GM12892 (cell line): ENCODE measurements around the gene VWF.
"Not testable (repeated sequence)": the region's sequence is repeated elsewhere in the genome, so short reads cannot be mapped to it uniquely, and the experiment has no call there.

Experiments used
- DNase-seq: peaks from one replicate; pipeline ENCODE4 v3.0.0; 2011; ENCODE audit not compliant: insufficient read length
- FAIRE-seq: peaks from 2 replicates; lab custom pipeline; 2011; peaks lifted over from hg19 to GRCh38; lab: Jason Lieb, UNC
- POLR2A ChIP-seq: IDR thresholded peaks from 2 replicates; pipeline ENCODE4 v1.6.1; 2011; ENCODE audit warnings: low read depth, low read length, control low read depth
- POLR2AphosphoS5 ChIP-seq: IDR thresholded peaks from 2 replicates; pipeline ENCODE4 v1.6.1; 2011; ENCODE audit warnings: low read depth, low read length, control low read depth
- TAF1 ChIP-seq: IDR thresholded peaks from 2 replicates; pipeline ENCODE4 v1.6.1; 2011; ENCODE audit warnings: low read depth, mild to moderate bottlenecking, control low read depth, low read length, borderline replicate concordance

The VWF gene

DNA sequence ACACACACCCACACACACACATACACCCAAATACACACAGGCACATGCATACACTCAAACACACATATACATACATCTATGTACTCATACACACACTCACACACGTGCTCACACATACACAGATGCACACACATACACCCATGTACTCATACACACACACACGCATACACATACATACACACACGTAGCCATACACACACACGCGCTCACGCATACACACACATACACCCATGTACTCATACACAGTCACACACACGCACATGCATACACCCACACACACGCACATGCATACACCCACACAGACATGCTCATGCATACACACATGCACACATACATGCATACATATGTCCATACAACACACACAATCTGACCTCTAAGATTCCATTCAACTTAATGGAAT lies 91.7 kb downstream of the VWF start:
- TF ChIP-seq POLR2AphosphoS5, result no peak
- no peak for TF ChIP-seq POLR2A
- TF ChIP-seq TAF1, result no peak
- FAIRE-seq, result no peak
- DNase-seq, result no peak

DNA sequence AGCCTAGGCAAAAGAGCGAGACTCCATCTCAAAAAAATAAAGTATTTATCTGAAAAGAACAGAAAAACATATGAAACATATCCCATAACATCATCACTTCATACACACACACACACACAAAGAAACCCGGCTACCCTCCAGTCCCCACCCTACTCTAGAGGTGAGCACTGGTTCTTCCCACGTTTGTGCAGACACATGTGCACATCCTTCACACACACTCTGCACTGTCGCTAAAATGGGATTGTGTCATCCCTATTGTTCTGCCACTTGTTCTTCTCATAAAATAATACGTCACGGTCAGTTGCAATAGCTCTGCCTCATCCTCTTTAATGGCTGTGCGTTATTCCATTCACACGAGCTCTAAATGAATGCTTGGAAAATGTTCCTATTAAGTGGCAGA lies 93.5 kb downstream of the VWF start:
- DNase-seq, result no peak
- no peak for TF ChIP-seq POLR2A
- no peak for FAIRE-seq

DNA sequence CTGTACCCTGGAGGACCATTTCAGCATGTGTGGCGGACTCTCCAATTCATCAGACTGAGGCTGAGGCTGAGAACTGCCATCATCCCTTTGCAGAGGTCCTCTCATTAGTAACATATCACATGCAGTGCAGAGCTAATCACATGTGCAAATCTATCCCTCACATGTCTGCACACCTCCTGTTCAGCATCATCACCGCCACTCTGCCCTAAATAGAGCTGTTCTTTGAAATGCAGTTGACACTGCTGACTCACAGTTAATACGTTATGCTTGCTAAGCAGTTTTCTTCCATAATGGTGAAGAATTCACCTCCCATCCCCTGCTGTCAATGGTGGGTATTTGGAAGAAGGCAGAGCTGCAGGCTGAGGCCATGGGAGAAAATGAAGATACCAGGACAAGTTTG lies 94.4 kb downstream of the VWF start:
- TF ChIP-seq POLR2A, result no peak
- no peak for TF ChIP-seq TAF1
- no peak for TF ChIP-seq POLR2AphosphoS5
- FAIRE-seq (no peak), DNase-seq (no peak)

DNA sequence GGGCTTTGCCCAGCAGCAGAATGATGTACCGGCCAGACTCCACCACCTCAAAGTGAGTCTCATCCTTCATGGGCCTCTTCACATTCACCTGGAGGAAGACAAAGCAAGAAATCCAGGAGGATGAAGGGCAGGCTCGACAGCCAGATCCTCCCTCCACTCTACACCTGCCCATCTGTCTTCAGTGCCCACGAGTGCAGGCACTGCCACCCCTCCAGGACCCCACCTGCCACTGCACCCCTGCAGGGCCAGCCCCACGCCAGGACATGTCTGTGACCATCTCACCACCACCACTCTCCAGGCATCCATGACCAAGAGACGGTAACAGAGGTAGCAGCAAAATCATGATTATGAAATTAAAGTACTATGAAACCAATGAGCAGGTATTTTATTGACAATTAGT lies 95.1 kb downstream of the VWF start:
- FAIRE-seq, result no peak
- DNase-seq, result no peak
- no peak for TF ChIP-seq POLR2AphosphoS5
- TF ChIP-seq POLR2A, result no peak
- TF ChIP-seq TAF1, result no peak

DNA sequence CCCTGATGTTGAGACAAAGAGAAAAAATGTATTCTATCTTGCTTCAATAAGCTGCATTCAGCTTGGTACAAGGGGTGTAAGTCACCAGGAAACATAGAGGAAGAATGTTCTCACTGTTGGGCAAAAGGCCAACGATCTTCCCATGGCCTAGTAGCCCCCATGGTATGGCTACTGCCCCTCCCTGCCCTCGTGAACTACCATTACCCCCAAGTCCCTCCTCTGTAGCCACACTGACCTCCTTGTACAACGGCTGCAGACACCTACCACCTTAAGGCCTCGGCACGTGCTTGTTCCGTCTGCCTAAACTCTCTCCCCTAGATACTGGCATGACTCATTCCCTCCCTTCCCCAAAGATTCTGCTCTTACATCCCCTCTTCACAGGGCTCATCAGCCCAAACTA lies 97.5 kb downstream of the VWF start:
- TF ChIP-seq POLR2AphosphoS5, result no peak
- TF ChIP-seq TAF1, result no peak
- no peak for TF ChIP-seq POLR2A
- no peak for DNase-seq
- no peak for FAIRE-seq

DNA sequence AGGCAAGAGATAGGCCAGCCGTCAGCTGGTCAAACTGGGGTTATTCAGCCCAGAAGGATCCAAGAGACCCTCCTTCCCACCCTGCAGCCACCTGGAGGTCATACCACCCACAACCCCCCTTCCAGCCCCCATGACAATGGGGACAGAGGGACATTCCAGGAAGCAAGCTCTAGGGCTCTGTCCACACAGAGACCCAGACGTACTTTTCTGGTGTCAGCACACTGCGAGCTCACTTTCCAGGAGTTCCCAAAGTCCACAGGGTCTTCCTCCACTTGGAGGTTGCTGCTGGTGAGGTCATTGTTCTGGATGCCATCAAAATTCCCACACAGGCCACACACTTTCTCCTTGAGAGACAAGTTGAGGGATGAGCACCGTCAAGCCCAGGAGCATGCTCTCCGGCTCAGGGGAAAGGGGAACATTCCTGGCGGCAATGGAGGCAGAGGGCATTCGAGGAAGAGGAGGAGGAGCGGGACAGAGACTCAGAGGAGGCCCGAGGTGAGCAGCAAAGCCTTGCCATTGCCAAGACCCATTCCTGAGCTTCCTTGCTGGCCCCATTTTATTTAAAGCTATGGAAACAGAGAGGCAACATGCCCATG lies 98.7 kb downstream of the VWF start:
- not testable (repeated sequence) for FAIRE-seq, DNase-seq

DNA sequence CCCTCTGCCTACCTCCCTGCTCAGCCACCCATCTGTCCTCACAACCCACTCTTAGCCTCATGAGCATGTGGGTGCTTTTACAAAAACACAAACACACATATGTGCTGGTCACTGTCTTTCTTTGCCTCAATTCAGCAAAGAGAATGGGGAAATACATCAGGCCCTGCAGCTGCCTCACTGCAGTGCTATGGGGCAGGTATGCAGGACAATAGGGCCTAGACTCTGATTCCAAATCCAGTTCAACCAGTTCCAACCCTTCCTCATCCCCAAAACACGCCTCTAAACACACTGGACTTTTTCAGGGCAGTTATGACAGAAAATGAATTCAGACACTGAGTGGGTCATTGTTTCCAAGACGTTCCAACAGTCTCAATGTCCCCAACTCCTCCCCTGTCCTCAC lies 100.4 kb downstream of the VWF start:
- FAIRE-seq, DNase-seq: not testable (repeated sequence)

DNA sequence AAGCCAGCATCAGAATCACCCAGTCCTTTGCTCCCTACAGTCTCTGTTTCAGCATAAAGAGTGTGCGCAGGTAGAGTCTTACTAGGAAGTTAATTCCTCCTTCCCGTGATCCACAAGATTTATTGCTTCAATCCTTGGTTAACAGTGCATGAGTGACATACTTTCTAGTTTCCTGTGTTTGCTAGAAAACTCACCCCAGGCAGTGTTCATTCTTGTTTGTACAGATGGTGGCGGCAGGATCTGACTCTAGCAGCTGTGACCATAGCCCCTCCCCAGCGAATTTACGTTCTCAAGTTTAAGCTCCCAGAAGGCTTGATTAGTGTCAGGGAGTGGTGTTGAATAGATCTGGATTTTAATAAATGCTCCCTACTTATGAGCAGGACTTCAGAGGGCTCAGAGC lies 103.5 kb downstream of the VWF start:
- TF ChIP-seq POLR2AphosphoS5 (no peak), TAF1 (no peak), POLR2A (no peak)
- no peak for DNase-seq
- FAIRE-seq, result no peak

DNA sequence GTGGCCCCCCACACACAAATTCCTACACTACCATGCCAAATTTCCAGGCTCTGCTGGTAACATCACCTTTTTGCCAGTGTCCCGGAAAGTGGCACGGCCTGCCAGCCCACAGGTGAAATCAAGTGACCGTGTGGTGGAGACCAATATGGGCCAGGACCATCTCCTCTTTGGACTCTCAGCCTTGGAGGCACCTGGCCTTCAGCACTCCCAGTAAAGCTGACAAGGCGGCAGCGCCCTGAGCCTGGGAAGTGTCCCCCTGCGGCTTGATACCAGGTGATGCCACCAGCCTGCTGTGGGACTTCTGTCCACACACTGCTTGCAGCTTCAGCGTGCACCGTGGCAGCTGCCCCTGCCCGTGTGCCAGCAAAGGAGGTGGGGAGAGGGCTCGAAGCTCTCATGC lies 104.0 kb downstream of the VWF start:
- DNase-seq, FAIRE-seq: not testable (repeated sequence)

DNA sequence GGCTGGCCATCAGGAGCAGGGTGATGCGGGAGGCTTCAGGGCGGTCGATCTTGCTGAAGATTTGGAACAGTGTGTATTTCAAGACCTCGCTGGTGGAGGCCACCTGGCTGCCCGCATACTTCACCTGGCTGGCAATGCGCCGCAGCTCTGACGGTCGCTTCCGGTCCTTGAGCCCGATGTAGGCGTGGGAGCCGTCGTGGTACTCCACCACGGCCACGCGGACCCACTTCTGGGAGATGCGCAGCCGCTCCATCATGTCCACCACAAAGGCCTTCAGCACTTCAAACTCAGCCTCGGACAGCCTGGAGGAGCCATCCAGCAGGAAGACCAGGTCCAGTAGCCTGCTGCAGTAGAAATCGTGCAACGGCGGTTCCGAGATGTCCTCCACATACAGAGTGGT lies 105.2 kb downstream of the VWF start:
- DNase-seq, FAIRE-seq: not testable (repeated sequence)

DNA sequence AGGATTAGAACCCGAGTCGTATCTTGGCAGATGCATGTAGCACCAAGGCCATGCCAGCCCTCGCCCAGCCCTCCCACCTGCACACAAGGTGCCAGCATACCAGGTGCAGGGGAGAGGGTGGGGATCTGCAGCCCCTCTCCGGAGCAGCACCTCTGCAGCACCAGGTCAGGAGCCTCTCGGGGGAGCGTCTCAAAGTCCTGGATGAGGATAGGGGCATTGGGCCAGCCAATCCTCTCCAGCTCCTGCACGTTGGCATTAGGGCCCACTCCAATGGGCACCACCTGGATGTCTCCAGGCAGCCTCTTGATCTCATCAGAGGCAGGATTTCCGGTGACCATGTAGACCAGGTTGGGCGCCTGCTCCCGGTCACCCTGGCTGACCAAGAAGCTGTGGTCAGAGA lies 106.2 kb downstream of the VWF start:
- FAIRE-seq (no peak), DNase-seq (no peak)
- TF ChIP-seq POLR2A, result no peak
- no peak for TF ChIP-seq TAF1
- no peak for TF ChIP-seq POLR2AphosphoS5

DNA sequence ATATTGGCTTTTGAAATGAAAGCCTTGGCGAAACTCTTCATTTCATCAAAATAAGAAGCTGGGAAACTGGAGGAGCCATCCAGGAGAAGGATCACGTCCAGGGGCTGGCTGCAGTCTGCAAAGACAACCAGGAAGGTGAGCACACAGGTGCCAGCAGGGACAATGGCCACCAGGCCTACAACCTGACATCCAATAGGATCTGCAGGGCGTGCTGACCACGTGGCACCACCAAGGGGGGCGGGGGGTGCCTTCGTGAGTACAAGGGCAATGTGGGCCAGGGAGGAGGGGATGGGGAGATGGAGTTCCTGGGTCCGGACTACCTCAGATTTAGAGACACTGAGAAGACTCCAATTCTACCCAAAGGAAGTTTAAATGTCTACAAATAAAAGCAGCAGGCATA lies 107.7 kb downstream of the VWF start:
- TF ChIP-seq POLR2AphosphoS5 (no peak), TAF1 (no peak)
- FAIRE-seq (no peak), DNase-seq (no peak)

DNA sequence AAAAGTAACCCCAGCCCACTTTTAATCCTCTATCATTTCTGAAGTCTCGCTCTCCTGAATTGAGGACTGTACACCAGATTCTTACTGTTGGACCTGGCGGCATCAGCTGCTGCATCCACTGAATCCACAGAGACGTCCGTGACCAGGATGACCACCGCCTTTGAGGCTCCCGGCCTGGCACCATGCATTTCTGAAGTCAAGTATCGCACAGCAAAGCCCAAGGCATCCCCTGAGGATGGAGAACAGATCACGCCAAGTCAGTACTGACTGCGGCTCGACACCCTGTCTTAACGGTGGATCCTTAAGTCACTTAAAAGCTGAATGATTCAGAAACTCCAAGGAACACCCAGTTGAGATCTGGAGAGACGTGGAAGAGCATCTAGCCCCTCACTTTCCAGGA lies 108.5 kb downstream of the VWF start:
- FAIRE-seq, DNase-seq: not testable (repeated sequence)

DNA sequence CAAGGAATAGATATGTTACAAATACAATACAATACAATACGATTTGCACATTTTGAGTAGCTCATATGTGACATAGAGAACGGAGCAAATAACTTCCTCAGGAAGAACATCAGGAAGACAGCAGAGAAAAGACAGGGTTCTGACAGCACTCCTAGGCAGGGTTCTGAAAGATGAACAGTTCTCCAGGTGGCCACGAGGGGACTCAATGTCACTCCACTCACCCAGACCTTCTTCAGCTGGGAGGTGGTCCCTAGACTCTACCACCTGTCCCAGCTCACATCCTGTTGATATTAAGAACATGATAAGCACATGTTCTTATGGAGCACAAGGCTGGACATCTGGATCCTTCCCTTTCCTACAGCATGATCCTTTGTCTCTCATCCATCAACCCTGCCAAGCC lies 109.2 kb downstream of the VWF start:
- FAIRE-seq, result not testable (repeated sequence)

DNA sequence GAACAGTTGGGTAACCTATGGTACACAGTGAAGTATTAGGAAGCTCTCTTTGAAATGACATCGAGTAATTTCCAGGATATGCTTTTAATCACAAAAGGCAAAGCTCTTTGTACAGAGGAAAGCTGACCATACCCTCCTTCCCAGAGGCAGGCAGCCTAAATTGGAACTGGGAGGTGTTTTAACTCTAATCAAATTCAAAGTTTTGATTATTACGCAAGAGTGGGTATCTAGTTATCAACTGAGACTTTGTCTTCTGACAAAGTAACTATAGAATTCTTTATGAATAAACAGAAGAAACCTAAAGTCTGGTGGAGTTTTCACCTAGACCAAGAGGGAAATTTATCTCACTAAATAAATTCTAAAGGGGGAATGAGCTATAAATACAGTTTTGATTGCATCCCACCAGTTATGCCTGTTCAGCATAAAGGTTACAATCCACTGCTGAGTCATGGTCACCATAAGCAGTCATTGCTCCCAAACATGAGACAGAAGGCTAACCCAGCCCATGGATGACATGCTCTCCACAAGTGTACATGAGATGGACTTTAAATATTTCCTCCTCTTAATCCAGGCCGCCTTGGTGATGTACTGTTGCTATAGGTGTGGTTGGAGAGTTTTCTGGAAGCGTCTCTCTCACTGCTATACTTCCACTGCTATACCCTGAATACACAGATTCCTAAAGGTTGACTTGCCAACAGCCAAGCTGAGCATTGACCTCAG lies 113.7 kb downstream of the VWF start:
- DNase-seq, FAIRE-seq: not testable (repeated sequence)

More for the DNA sequence above, 109.2 kb downstream of the VWF start:
- not testable (repeated sequence) for DNase-seq
